Heart left ventricle (tissue), 16 donors: ENCODE data around the gene STXBP4. TPM values are rescaled to one million over a fixed set of nuclear protein-coding genes. Genes with fewer than 3 reads are reported as not detected.

Source experiments
- ATAC-seq, 4 donors: fragments of 200-7000 bp; cut with Tn5 transposase; one replicate each; pipeline ENCODE4 v1.9.1; 2020 to 2022; ENCODE audit warnings: moderate library complexity in 4 of 4, mild to moderate bottlenecking in 3 of 4, moderate number of reproducible peaks in 1 of 4
- DNase-seq, 5 donors: peaks; one replicate each; pipeline ENCODE4 v3.0.0-alpha.2; 2020
- H3K27ac ChIP-seq, 12 donors: fragments of 200-600 bp; sonication (generic) in 4 of 12; one replicate each; pipeline versions ENCODE4 v1.5.0 to v1.8.0; 2016 to 2022; ENCODE audit warnings: mild to moderate bottlenecking in 2 of 12
- H3K27me3 ChIP-seq, 9 donors: fragments of 200-600 bp; sonication (generic) in 2 of 9; one replicate each; pipeline versions ENCODE4 v1.5.1 to v1.8.0; 2016 to 2022; ENCODE audit warnings: mild to moderate bottlenecking in 3 of 9
- H3K36me3 ChIP-seq, 9 donors: fragments of 200-600 bp; sonication (generic) in 2 of 9; one replicate each; pipeline versions ENCODE4 v1.5.0 to v1.8.0; 2018 to 2022; ENCODE audit warnings: mild to moderate bottlenecking in 2 of 9
- H3K4me1 ChIP-seq, 12 donors: fragments of 200-600 bp; sonication (generic) in 4 of 12; one replicate each; pipeline versions ENCODE4 v1.5.0 to v1.8.0; 2016 to 2022; ENCODE audit warnings: mild to moderate bottlenecking in 3 of 12
- H3K4me3 ChIP-seq, 12 donors: fragments of 200-600 bp; sonication (generic) in 4 of 12; one replicate each; pipeline versions ENCODE4 v1.5.0 to v1.8.0; 2017 to 2022; ENCODE audit warnings: mild to moderate bottlenecking in 9 of 12, moderate library complexity in 4 of 12
- H3K9me3 ChIP-seq, 12 donors: fragments of 200-600 bp; sonication (generic) in 4 of 12; one replicate each; pipeline versions ENCODE4 v1.5.0 to v1.8.0; 2016 to 2022; ENCODE audit warnings: mild to moderate bottlenecking in 1 of 12
- POLR2A ChIP-seq, 2 donors: fragments of 450-650 bp; IDR thresholded peaks; one replicate each; pipeline ENCODE4 v1.6.1; 2017; ENCODE audit warnings: antibody characterized with exemption in 2 of 2, mild to moderate bottlenecking in 2 of 2, moderate library complexity in 2 of 2
- WGBS, 4 donors: extraction: QIAGEN DNeasy Blood & Tissue Kit in 2 of 4; methylation state at CpG; one replicate each; pipeline versions ENCODE4 v1.1.5 to v1.1.7; 2013 to 2018; 5-methylcytosine and 5-hydroxymethylcytosine counted together
- intact Hi-C, 10 donors: fragments of 100-400 bp; cut with DNase I; formaldehyde crosslinking; loops; one replicate each; pipeline versions ENCODE4 v1.11.1 to v1.14.2; 2022
- polyA plus RNA-seq, 2 donors: library from polyadenylated mRNA; stranded (reverse); fragments of 200-250 nt; gene quantifications; one replicate each; pipeline ENCODE4 v1.2.3, GENCODE V29; 2013
- total RNA-seq, 9 donors: library from RNA; depleted of rRNA in 2 of 9; stranded (reverse); fragments of >200 nt in 2 of 9; fragmentation: NEBNext Ultra II Directional in 3 of 9; extraction: Animal tissue kit (Norgen Biotek cat#: 25700) in 3 of 9; gene quantifications; one replicate each; pipeline versions ENCODE4 v1.1.0 to v1.2.4, GENCODE V29; 2016 to 2023
- TF ChIP-seq, protein P1 (sequence below), 12 donors: fragments of 200-600 bp; sonication (generic) in 4 of 12; IDR thresholded peaks; one replicate each; pipeline versions ENCODE4 v1.5.0 to v1.8.0; 2018 to 2022; ENCODE audit warnings: antibody characterized with exemption in 12 of 12, mild to moderate bottlenecking in 5 of 12
- donor health status: ischemic (EF 13 %, LVEDD 7.1; RV severe dilation, severe dysfunction).
- donor health status: healthy with polysubstance abuse.
- donor health status: DM: no; HTN: yes; CAD: no.
- donor health status: DM: no; HTN: no; CAD: no.
- donor health status: ischemic (EF 25% LVEDD 6.9; RV normal size, moderate dysfunction).
- donor health status: ischemic (EF 25% LVEDD 5.7; RV mildly dilated, moderate dysfunction).
- donor health status: healthy.
- donor health status: DM: yes; HTN: yes; CAD: no.
- donor health status: ischemic (EF 35%, LVEDD 5.7; RV mildly dilated, moderate dysfunction).
- donor health status: nonischemic (EF 11% LVEDD 7.7; RV severe dilation, severe dysfunction).
- donor health status: DM: yes; HTN: yes; CAD: no.
- donor health status: PGD.
- donor health status: ischemic (EF 29% LVEDD 5.4; RV normal size, mild dysfunction).
- donor health status: nonischemic (EF 23%, LVEDD 6.1; RV moderate dilation, normal function).

STXBP4 gene
- total and polyA plus RNA-seq, 11 donors, result 1.3 to 7.8 (median 4.7) TPM

DNA sequence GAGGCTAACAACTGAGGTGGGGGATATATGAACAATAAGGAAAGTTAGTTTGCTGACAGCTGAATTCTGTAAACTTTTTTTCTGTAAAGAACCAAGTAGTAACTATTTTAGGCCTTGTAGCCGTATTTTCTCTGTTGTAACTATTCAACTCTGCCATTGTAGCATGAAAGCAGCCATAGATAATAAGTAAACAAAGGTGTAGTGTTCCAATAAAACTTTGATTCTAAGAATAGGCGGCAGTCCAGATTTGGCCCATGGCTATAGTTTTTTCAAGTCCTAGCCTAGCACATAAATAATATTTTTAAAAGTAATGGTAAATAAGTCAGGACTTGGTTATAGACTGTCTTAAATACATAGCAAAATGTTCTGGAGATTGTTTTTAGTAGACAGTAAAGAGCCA lies 142.0 kb downstream of the STXBP4 start:
- intact Hi-C loops, result no loop called here
- ATAC-seq (no peak), DNase-seq (no peak)
- TF ChIP-seq, protein P1, sequence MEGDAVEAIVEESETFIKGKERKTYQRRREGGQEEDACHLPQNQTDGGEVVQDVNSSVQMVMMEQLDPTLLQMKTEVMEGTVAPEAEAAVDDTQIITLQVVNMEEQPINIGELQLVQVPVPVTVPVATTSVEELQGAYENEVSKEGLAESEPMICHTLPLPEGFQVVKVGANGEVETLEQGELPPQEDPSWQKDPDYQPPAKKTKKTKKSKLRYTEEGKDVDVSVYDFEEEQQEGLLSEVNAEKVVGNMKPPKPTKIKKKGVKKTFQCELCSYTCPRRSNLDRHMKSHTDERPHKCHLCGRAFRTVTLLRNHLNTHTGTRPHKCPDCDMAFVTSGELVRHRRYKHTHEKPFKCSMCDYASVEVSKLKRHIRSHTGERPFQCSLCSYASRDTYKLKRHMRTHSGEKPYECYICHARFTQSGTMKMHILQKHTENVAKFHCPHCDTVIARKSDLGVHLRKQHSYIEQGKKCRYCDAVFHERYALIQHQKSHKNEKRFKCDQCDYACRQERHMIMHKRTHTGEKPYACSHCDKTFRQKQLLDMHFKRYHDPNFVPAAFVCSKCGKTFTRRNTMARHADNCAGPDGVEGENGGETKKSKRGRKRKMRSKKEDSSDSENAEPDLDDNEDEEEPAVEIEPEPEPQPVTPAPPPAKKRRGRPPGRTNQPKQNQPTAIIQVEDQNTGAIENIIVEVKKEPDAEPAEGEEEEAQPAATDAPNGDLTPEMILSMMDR (IDR thresholded peaks at IDR 0.05), result no peak
- no peak for TF ChIP-seq POLR2A (IDR thresholded peaks at IDR 0.05)
- H3K9me3 ChIP-seq, result peaks cover 0 to 15% (median 0%) of the 10 kb centered on the region in 12 donors
- no peak overlapping the region for H3K4me3 ChIP-seq
- H3K36me3 ChIP-seq, result no peaks in the 10 kb centered on the region
- H3K4me1 ChIP-seq, result no peaks in the 10 kb centered on the region
- H3K27ac ChIP-seq, result no peak overlapping the region
- no peaks in the 10 kb centered on the region for H3K27me3 ChIP-seq
- 92 to 96% (median 94%) methylated on average over 2 of the region's 2 CpGs for WGBS, 4 donors

DNA sequence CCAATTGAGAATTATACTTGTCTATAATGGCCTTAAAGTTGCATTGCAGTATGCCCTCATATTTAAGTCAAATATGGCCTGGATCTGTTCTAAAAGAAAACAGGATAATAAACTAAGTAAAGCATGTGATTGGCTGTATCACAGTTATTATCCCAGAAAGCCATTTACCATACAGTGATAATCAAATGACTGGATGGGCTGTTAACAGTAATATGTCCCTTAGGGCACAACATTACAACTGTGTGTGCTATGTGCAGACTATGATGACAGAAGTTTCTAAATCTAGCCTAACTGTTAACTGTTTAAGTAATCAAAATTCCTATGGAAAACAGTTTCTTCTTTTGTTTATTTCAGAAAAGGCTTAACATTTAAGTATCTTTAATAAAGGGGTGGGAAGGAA lies 145.7 kb downstream of the STXBP4 start:
- intact Hi-C loops, result no loop called here
- H3K4me1 ChIP-seq, result peaks cover 0 to 15% (median 2%) of the 10 kb centered on the region in 12 donors
- TF ChIP-seq, protein P1 (IDR thresholded peaks at IDR 0.05), result no peak
- no peak for TF ChIP-seq POLR2A (IDR thresholded peaks at IDR 0.05)
- DNase-seq, result no peak
- H3K27ac ChIP-seq, result no peak overlapping the region
- H3K27me3 ChIP-seq, result no peaks in the 10 kb centered on the region
- H3K36me3 ChIP-seq, result no peaks in the 10 kb centered on the region
- H3K4me3 ChIP-seq, result no peak overlapping the region
- H3K9me3 ChIP-seq, result no peaks in the 10 kb centered on the region
- ATAC-seq, result no peak

DNA sequence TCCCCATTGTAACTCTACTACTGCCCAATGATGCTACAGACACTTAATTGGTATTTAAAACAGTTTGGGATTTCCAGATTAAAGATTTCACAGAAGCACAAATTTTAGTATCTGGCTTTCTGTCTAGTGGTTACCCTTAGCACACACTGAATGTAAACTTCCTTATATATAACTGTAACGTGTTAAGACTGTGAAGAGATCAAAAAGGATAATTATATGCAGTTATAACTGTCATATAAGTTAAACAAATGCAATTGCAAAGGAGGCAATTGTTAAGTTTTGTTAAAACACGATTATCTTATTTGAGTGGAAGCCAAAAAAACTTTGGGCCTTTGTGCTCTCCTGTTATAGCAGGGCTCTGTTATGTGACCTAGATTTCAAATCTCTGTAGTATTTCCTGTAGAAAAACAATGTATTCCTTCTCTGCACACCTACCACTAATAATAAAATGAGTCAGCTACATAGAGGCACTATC lies 147.9 kb downstream of the STXBP4 start:
- H3K27ac ChIP-seq, result peak overlapping the region in 1 of 12 donors; percentile 4
- DNase-seq, result no peak
- H3K4me3 ChIP-seq, result no peak overlapping the region
- H3K4me1 ChIP-seq, result peaks cover 0 to 15% (median 2%) of the 10 kb centered on the region in 12 donors
- intact Hi-C loops, result loop anchor here in 1 of 10 donors (5.0 kb wide), 1 partner anchor 51 kb away; no protein-coding TSS in a partner anchor
- no peak for TF ChIP-seq POLR2A (IDR thresholded peaks at IDR 0.05)
- TF ChIP-seq, protein P1 (IDR thresholded peaks at IDR 0.05), result no peak
- WGBS, 4 donors, result 21 to 34% (median 28%) methylated on average over 2 of the region's 2 CpGs
- H3K27me3 ChIP-seq, result no peaks in the 10 kb centered on the region
- H3K36me3 ChIP-seq, result no peaks in the 10 kb centered on the region
- no peaks in the 10 kb centered on the region for H3K9me3 ChIP-seq
- peak in 1 of 4 donors; percentile 53 for ATAC-seq

DNA sequence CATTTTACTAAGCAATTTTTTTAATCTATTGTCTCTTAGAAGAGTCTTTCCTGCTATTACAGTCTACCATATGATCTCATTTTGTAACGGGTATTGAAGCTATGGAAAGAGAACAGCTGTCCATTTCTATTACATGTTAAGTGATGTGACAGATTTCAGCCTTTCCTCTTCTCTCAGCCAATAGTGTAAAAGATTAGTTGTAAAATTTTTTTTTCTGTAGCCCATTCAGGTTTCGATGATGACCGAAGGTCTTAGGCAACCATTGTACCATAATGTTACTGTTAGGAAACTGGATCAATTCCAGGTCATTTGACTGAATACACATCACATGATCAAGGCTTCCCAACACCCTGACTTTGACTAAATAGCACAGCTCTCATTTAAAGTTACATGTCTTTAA lies 148.6 kb downstream of the STXBP4 start:
- 42 to 59% (median 48%) methylated on average over 3 of the region's 3 CpGs for WGBS, 4 donors
- no peak for TF ChIP-seq POLR2A (IDR thresholded peaks at IDR 0.05)
- TF ChIP-seq, protein P1 (IDR thresholded peaks at IDR 0.05), result no peak
- Histone ChIP-seq H3K27me3 (no peaks in the 10 kb centered on the region), H3K36me3 (no peaks in the 10 kb centered on the region), H3K9me3 (no peaks in the 10 kb centered on the region), H3K4me1 (peaks cover 0 to 15% (median 2%) of the 10 kb centered on the region in 12 donors), H3K4me3 (no peak overlapping the region), H3K27ac (peak overlapping the region in 1 of 12 donors; percentile 4)
- ATAC-seq, result peak in 2 of 4 donors; percentile 26 to 58
- DNase-seq, result no peak
- intact Hi-C loops, result loop anchor here in 1 of 10 donors (5.0 kb wide), 1 partner anchor 50 kb away; no protein-coding TSS in a partner anchor
